ENCODE data around the gene CCNB1IP1. TPM values are rescaled to one million over a fixed set of nuclear protein-coding genes. Genes with fewer than 3 reads are reported as not detected.
A peak's percentile ranks its signal among the peaks of the same experiment; 100 is the strongest.
"Not testable (repeated sequence)": the region's sequence is repeated elsewhere in the genome, so short reads cannot be mapped to it uniquely, and the experiment has no call there.

CCNB1IP1 gene
- 22.1 TPM for total RNA-seq
- long read RNA-seq, transcript CCNB1IP1-202 (7 exons, 1,479 nt): major isoform, 12 of 21 reads
- long read RNA-seq, partial matches to known transcripts: 6 of 21 reads
- long read RNA-seq, other reads (novel, unspliced or antisense): 2 of 21 reads

- DNase-seq (ENCODE audit: low spot score): no peak
These were observed at the start of gene CCNB1IP1 for GRCh38 chr14:20332788-20333493. TSS of gene CCNB1IP1 (minus strand) at chr14:20333279. CDS start at chr14:20316523, 16,756 bp downstream.

GRCh38 chr14:20382526-20382925 is 49.4 kb upstream of the CCNB1IP1 start:
- no peak for DNase-seq (ENCODE audit: low spot score)

GRCh38 chr14:20381341-20381740 is 48.3 kb upstream of the CCNB1IP1 start:
- no peak for DNase-seq (ENCODE audit: low spot score)

- DNase-seq (ENCODE audit: low spot score): no peak
These were observed 47.6 kb upstream of the CCNB1IP1 start for GRCh38 chr14:20380681-20381080.

GRCh38 chr14:20379743-20380142 is 46.7 kb upstream of the CCNB1IP1 start:
- DNase-seq (ENCODE audit: low spot score): no peak

GRCh38 chr14:20377171-20377570 is 44.1 kb upstream of the CCNB1IP1 start:
- DNase-seq (ENCODE audit: low spot score): no peak

- no peak for DNase-seq (ENCODE audit: low spot score)
These were observed 43.1 kb upstream of the CCNB1IP1 start for GRCh38 chr14:20376071-20376588.

- DNase-seq (ENCODE audit: low spot score): no peak
These were observed 42.4 kb upstream of the CCNB1IP1 start for GRCh38 chr14:20375471-20375870.

- no peak for DNase-seq (ENCODE audit: low spot score)
These were observed 39.7 kb upstream of the CCNB1IP1 start for GRCh38 chr14:20372796-20373195.

GRCh38 chr14:20365928-20366327 is 32.8 kb upstream of the CCNB1IP1 start:
- no peak for DNase-seq (ENCODE audit: low spot score)

GRCh38 chr14:20358474-20358873 is 25.4 kb upstream of the CCNB1IP1 start:
- not testable (repeated sequence) for DNase-seq (ENCODE audit: low spot score)

- DNase-seq (ENCODE audit: low spot score): no peak
These were observed 23.3 kb upstream of the CCNB1IP1 start for GRCh38 chr14:20356422-20356821.

- DNase-seq (ENCODE audit: low spot score): no peak
These were observed 17.8 kb upstream of the CCNB1IP1 start for GRCh38 chr14:20350860-20351259.

GRCh38 chr14:20350282-20350681 is 17.2 kb upstream of the CCNB1IP1 start:
- no peak for DNase-seq (ENCODE audit: low spot score)

GRCh38 chr14:20347747-20348146 is 14.7 kb upstream of the CCNB1IP1 start:
- no peak for DNase-seq (ENCODE audit: low spot score)

- DNase-seq (ENCODE audit: low spot score): no peak
These were observed 13.6 kb upstream of the CCNB1IP1 start for GRCh38 chr14:20346713-20347112.

GRCh38 chr14:20345366-20345765 is 12.3 kb upstream of the CCNB1IP1 start:
- DNase-seq (ENCODE audit: low spot score): no peak

GRCh38 chr14:20343862-20344220 is 10.8 kb upstream of the CCNB1IP1 start:
- no peak for DNase-seq (ENCODE audit: low spot score)

GRCh38 chr14:20343092-20343861 is 10.2 kb upstream of the CCNB1IP1 start, which contains the start of gene PARP2:
TSS of gene PARP2 (plus strand) at chr14:20343635. CDS start at chr14:20343642, 7 bp downstream.
- peak; percentile 99 for DNase-seq (ENCODE audit: low spot score)

- DNase-seq (ENCODE audit: low spot score): no peak
These were observed 8.6 kb upstream of the CCNB1IP1 start for GRCh38 chr14:20341646-20342045.

GRCh38 chr14:20341032-20341431 is 8.0 kb upstream of the CCNB1IP1 start:
- not testable (repeated sequence) for DNase-seq (ENCODE audit: low spot score)

GRCh38 chr14:20334017-20334416 is 938 bp upstream of the CCNB1IP1 start:
- DNase-seq (ENCODE audit: low spot score): no peak

Measured in mesenteric fat pad (tissue), 1 donor.